Keratinocyte (primary cell): ENCODE measurements around the gene PLEKHF1. TPM values are rescaled to one million over a fixed set of nuclear protein-coding genes. Genes with fewer than 3 reads are reported as not detected.
A peak's percentile ranks its signal among the peaks of the same experiment; 100 is the strongest.

Experiments
- DNase-seq: peaks from one replicate; pipeline ENCODE4 v3.0.0-alpha.2; 2011; ENCODE audit warnings: low read depth, missing footprints, low spot score
- FAIRE-seq: peaks from 2 replicates; lab custom pipeline; 2011; peaks lifted over from hg19 to GRCh38; lab: Jason Lieb, UNC
- H2AFZ ChIP-seq: 2 replicates; pipeline ENCODE4 v1.6.0; 2012; ENCODE audit warnings: low read length, control low read depth, inconsistent platforms; ENCODE audit not compliant: control insufficient read depth
- H3K27ac ChIP-seq: 2 replicates; pipeline ENCODE4 v1.5.1; 2011; ENCODE audit warnings: low read length; ENCODE audit not compliant: control insufficient read depth, insufficient read depth
- H3K27me3 ChIP-seq: 3 replicates; pipeline ENCODE4 v1.6.0; 2011; ENCODE audit warnings: low read length; ENCODE audit not compliant: control insufficient read depth, insufficient read depth; ENCODE audit errors: extremely low read depth
- H3K36me3 ChIP-seq, 2 experiments: 2 replicates in 1 of 2; 3 replicates in 1 of 2; pipeline ENCODE4 v1.5.1; 2011; ENCODE audit warnings: low read length in 2 of 2, mild to moderate bottlenecking in 1 of 2; ENCODE audit not compliant: control insufficient read depth in 2 of 2, insufficient read depth in 2 of 2; ENCODE audit errors: extremely low read depth in 1 of 2
- H3K4me1 ChIP-seq: 3 replicates; pipeline ENCODE4 v1.5.1; 2011; ENCODE audit warnings: low read length; ENCODE audit not compliant: control insufficient read depth, insufficient read depth; ENCODE audit errors: extremely low read depth
- H3K4me2 ChIP-seq: 3 replicates; pipeline ENCODE4 v1.6.0; 2011; ENCODE audit warnings: low read depth, low read length; ENCODE audit not compliant: control insufficient read depth, insufficient read depth; ENCODE audit errors: extremely low read depth
- H3K4me3 ChIP-seq, 3 experiments: fragments of 200-600 bp in 1 of 3; sonication (generic) in 1 of 3; 2 replicates in 2 of 3; 3 replicates in 1 of 3; pipeline ENCODE4 v1.5.1; 2011 to 2016; ENCODE audit warnings: low read length in 3 of 3, mild to moderate bottlenecking in 3 of 3, control low read depth in 2 of 3, inconsistent platforms in 1 of 3, low read depth in 1 of 3, mixed read lengths in 1 of 3, mixed run types in 1 of 3, moderate library complexity in 1 of 3; ENCODE audit not compliant: control insufficient read depth in 2 of 3, insufficient read depth in 2 of 3; ENCODE audit errors: extremely low read depth in 1 of 3
- H3K79me2 ChIP-seq: 2 replicates; pipeline ENCODE4 v1.6.0; 2012; ENCODE audit warnings: low read length; ENCODE audit not compliant: control insufficient read depth, insufficient read depth
- H3K9ac ChIP-seq: 3 replicates; pipeline ENCODE4 v1.6.0; 2011; ENCODE audit warnings: low read length; ENCODE audit not compliant: control insufficient read depth, insufficient read depth; ENCODE audit errors: extremely low read depth
- H3K9me1 ChIP-seq: 3 replicates; pipeline ENCODE4 v1.6.0; 2011; ENCODE audit warnings: low read length; ENCODE audit not compliant: control insufficient read depth, insufficient read depth; ENCODE audit errors: extremely low read depth
- H3K9me3 ChIP-seq: 2 replicates; pipeline ENCODE4 v1.5.1; 2012; ENCODE audit warnings: low read depth, low read length; ENCODE audit not compliant: control insufficient read depth
- H4K20me1 ChIP-seq: 3 replicates; pipeline ENCODE4 v1.6.0; 2011; ENCODE audit warnings: low read length; ENCODE audit not compliant: control insufficient read depth, insufficient read depth; ENCODE audit errors: extremely low read depth
- CTCF ChIP-seq, 3 experiments: IDR thresholded peaks in 1 of 3; conservative IDR thresholded peaks in 1 of 3; optimal IDR thresholded peaks in 1 of 3; 2 replicates in 2 of 3; 3 replicates in 1 of 3; pipeline versions ENCODE3 to v1.5.1; 2011; ENCODE audit warnings: low read length in 3 of 3, mild to moderate bottlenecking in 3 of 3, moderate library complexity in 2 of 3, control low read depth in 1 of 3, inconsistent platforms in 1 of 3; ENCODE audit not compliant: insufficient read depth in 2 of 3; ENCODE audit errors: extremely low read depth in 1 of 3
- EZH2 ChIP-seq: IDR thresholded peaks from one replicate; pipeline ENCODE4 v1.6.1; 2012; ENCODE audit warnings: inconsistent platforms, mild to moderate bottlenecking, low read length, moderate library complexity
- dilution Hi-C: fragments of 300-500 bp; cut with MboI; formaldehyde crosslinking; loops from one replicate; pipeline ENCODE4 v1.7.0; 2020; ENCODE audit warnings: low sequenced_read_pairs; ENCODE audit not compliant: extremely low pct_ligation_motif_present
- polyA plus RNA-seq, 5 experiments: library from polyadenylated mRNA; depleted of rRNA in 3 of 5; stranded (reverse) in 3 of 5; stranded (forward) in 1 of 5; unstranded in 1 of 5; fragments of >200 nt; gene quantifications; 1 replicate in 1 of 5; 2 replicates in 3 of 5; 3 replicates in 1 of 5; pipeline versions ENCODE4 v1.2.1 to v1.2.3, GENCODE V29; 2011 to 2012; ENCODE audit warnings: missing spikeins in 2 of 5, low read depth in 1 of 5, low replicate concordance in 1 of 5

PLEKHF1 gene
- polyA plus RNA-seq, 1 donor (not counting 4 experiments of a cell fraction or from before 2014, with no cell fraction given): 9.4 TPM

GRCh38 chr19:29694669-29695627 is 29.7 kb downstream of the PLEKHF1 start:
- no peaks in the 10 kb centered on the region for H4K20me1 ChIP-seq
- no peaks in the 10 kb centered on the region for H3K4me1 ChIP-seq
- H3K27me3 ChIP-seq: no peaks in the 10 kb centered on the region
- no peaks in the 10 kb centered on the region for H3K36me3 ChIP-seq
- no peak for FAIRE-seq
- no peak overlapping the region for H3K27ac ChIP-seq
- dilution Hi-C loops: no loop called here
- TF ChIP-seq EZH2 (no peak), CTCF (optimal IDR thresholded peaks at IDR 0.05 in 1 of 3, IDR thresholded peaks at IDR 0.05 in 1 of 3, conservative IDR thresholded peaks at IDR 0.05 in 1 of 3; ENCODE audit: extremely low read depth in 1 of 3, insufficient read depth in 2 of 3, low read length in 3 of 3) (peak; percentile 60 to 92 (median 90))
- no peak overlapping the region for H3K4me3 ChIP-seq
- no peak overlapping the region for H3K4me2 ChIP-seq
- DNase-seq: no peak
- no peak overlapping the region for H2AFZ ChIP-seq
- no peaks in the 10 kb centered on the region for H3K9me1 ChIP-seq
- peaks cover 3% of the 10 kb centered on the region for H3K9me3 ChIP-seq
- H3K9ac ChIP-seq: no peak overlapping the region
- no peaks in the 10 kb centered on the region for H3K79me2 ChIP-seq

- no peak for DNase-seq
- no peaks in the 10 kb centered on the region for H3K27me3 ChIP-seq
- no peaks in the 10 kb centered on the region for H3K36me3 ChIP-seq
- no peak for FAIRE-seq
- H3K4me3 ChIP-seq: no peak overlapping the region
- H3K9me3 ChIP-seq: no peaks in the 10 kb centered on the region
- no peak overlapping the region for H3K9ac ChIP-seq
- no peak overlapping the region for H2AFZ ChIP-seq
- H3K4me2 ChIP-seq: no peak overlapping the region
- TF ChIP-seq EZH2 (no peak), CTCF (optimal IDR thresholded peaks at IDR 0.05 in 1 of 3, IDR thresholded peaks at IDR 0.05 in 1 of 3, conservative IDR thresholded peaks at IDR 0.05 in 1 of 3; ENCODE audit: extremely low read depth in 1 of 3, insufficient read depth in 2 of 3, low read length in 3 of 3) (no peak)
- dilution Hi-C loops: no loop called here
- no peaks in the 10 kb centered on the region for H4K20me1 ChIP-seq
- no peaks in the 10 kb centered on the region for H3K9me1 ChIP-seq
- H3K4me1 ChIP-seq: no peaks in the 10 kb centered on the region
- H3K79me2 ChIP-seq: no peaks in the 10 kb centered on the region
- no peak overlapping the region for H3K27ac ChIP-seq
These were observed 30.7 kb downstream of the PLEKHF1 start for GRCh38 chr19:29695765-29696564.
